HepG2 (cell line): ENCODE data around the gene ARPP19.

Experiments used
- ELF1 ChIP-seq: sonication (generic); formaldehyde crosslinking; IDR thresholded peaks from 2 replicates; pipeline ENCODE4 v1.4.0; 2020; ENCODE audit warnings: missing genetic modification reagents
- MTA1 ChIP-seq: sonication (generic); formaldehyde crosslinking; IDR thresholded peaks from 2 replicates; pipeline ENCODE4 v1.4.0; 2020; ENCODE audit warnings: missing genetic modification reagents, mild to moderate bottlenecking, borderline replicate concordance
- POLR2AphosphoS5 ChIP-seq: IDR thresholded peaks from 2 replicates; pipeline ENCODE4 v1.6.1; 2012; ENCODE audit warnings: low read depth, low read length
- RELA ChIP-seq: sonication (generic); formaldehyde crosslinking; IDR thresholded peaks from 2 replicates; pipeline ENCODE4 v1.4.0; 2020; ENCODE audit warnings: missing genetic modification reagents
- THYN1 ChIP-seq: sonication (generic); formaldehyde crosslinking; IDR thresholded peaks from 2 replicates; pipeline ENCODE4 v1.8.1; 2023; ENCODE audit warnings: low read depth, mild to moderate bottlenecking, moderate library complexity, missing genetic modification reagents, borderline replicate concordance
- ZFYVE20 ChIP-seq: sonication (generic); formaldehyde crosslinking; IDR thresholded peaks from 2 replicates; pipeline ENCODE4 v1.8.0; 2023; ENCODE audit warnings: low read depth, mild to moderate bottlenecking, moderate library complexity, missing genetic modification reagents, borderline replicate concordance
- ZNF10 ChIP-seq: sonication (generic); formaldehyde crosslinking; IDR thresholded peaks from 2 replicates; pipeline ENCODE4 v1.4.0; 2020; ENCODE audit warnings: mild to moderate bottlenecking, low read depth, missing genetic modification reagents, borderline replicate concordance
- TF ChIP-seq, protein P1 (sequence below): sonication (generic); formaldehyde crosslinking; IDR thresholded peaks from 2 replicates; pipeline ENCODE4 v1.5.0; 2020; ENCODE audit warnings: mild to moderate bottlenecking, missing genetic modification reagents, moderate library complexity
- TF ChIP-seq, protein P2 (sequence below): sonication (generic); formaldehyde crosslinking; IDR thresholded peaks from 2 replicates; pipeline ENCODE4 v1.4.0; 2020; ENCODE audit warnings: missing genetic modification reagents, mild to moderate bottlenecking, borderline replicate concordance

DNA sequence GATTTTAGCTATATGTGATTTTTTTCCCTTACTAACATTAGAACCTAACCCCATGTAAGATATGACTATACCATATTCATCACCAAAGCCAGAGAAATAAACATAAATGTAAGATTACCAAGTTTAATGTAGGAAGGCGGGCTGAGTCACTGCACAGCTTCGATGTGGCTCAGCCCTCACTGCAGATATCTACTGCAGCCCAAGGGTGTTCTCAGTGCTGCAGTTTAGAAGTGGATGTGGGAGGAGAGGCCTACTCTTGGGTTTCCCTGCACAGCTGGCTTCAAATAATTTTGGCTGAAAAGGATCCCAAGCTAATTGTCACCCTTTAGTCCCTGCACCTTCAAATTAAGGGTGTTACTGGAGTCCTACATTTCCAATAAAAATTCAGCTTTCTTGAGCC, 9.3 kb downstream of the ARPP19 start:
- TF ChIP-seq RELA (CRISPR knock-in tag) (no peak), MTA1 (CRISPR knock-in tag) (no peak), POLR2AphosphoS5 (no peak), ZFYVE20 (CRISPR knock-in tag) (no peak), THYN1 (no peak), ZNF10 (no peak), ELF1 (no peak)
- TF ChIP-seq, protein P1, sequence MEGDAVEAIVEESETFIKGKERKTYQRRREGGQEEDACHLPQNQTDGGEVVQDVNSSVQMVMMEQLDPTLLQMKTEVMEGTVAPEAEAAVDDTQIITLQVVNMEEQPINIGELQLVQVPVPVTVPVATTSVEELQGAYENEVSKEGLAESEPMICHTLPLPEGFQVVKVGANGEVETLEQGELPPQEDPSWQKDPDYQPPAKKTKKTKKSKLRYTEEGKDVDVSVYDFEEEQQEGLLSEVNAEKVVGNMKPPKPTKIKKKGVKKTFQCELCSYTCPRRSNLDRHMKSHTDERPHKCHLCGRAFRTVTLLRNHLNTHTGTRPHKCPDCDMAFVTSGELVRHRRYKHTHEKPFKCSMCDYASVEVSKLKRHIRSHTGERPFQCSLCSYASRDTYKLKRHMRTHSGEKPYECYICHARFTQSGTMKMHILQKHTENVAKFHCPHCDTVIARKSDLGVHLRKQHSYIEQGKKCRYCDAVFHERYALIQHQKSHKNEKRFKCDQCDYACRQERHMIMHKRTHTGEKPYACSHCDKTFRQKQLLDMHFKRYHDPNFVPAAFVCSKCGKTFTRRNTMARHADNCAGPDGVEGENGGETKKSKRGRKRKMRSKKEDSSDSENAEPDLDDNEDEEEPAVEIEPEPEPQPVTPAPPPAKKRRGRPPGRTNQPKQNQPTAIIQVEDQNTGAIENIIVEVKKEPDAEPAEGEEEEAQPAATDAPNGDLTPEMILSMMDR (CRISPR knock-in tag), result no peak
- TF ChIP-seq, protein P2, sequence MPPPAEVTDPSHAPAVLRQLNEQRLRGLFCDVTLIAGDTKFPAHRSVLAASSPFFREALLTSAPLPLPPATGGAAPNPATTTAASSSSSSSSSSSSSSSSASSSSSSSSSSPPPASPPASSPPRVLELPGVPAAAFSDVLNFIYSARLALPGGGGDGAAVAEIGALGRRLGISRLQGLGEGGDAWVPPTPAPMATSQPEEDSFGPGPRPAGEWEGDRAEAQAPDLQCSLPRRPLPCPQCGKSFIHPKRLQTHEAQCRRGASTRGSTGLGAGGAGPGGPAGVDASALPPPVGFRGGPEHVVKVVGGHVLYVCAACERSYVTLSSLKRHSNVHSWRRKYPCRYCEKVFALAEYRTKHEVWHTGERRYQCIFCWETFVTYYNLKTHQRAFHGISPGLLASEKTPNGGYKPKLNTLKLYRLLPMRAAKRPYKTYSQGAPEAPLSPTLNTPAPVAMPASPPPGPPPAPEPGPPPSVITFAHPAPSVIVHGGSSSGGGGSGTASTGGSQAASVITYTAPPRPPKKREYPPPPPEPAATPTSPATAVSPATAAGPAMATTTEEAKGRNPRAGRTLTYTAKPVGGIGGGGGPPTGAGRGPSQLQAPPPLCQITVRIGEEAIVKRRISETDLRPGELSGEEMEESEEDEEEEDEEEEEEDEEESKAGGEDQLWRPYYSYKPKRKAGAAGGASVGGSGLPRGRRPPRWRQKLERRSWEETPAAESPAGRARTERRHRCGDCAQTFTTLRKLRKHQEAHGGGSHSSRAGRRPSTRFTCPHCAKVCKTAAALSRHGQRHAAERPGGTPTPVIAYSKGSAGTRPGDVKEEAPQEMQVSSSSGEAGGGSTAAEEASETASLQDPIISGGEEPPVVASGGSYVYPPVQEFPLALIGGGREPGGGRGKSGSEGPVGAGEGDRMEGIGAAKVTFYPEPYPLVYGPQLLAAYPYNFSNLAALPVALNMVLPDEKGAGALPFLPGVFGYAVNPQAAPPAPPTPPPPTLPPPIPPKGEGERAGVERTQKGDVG (CRISPR knock-in tag), result no peak
